Measurements from ENCODE around the gene FADS6.
"Not testable (repeated sequence)": the region's sequence is repeated elsewhere in the genome, so short reads cannot be mapped to it uniquely, and the experiment has no call there.

Gene FADS6

DNA sequence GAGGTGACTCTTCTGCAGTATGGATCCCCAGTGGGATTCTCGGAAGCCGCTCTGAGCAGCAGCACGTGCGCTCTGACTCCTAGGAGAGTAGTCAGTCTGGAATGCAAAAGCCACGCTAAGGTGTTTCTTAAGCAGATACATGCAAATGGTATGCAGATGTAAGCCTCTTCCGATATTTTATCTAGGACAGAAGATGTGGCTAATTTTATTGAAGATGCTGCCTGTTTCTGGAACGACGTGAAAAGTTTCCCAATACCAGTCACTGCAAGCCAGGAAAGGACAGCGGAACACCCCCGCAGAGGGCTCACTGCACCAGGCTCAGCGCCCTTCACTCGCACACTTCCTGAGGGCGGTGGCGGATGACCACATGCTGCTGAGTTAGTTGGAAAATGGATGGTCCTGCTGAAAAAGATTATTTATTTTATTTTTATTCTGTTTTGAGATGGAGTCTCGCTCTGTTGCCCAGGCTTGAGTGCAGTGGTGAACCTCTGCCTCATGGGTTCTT, 10.1 kb downstream of the FADS6 start:
- no peak for DNase-seq

DNA sequence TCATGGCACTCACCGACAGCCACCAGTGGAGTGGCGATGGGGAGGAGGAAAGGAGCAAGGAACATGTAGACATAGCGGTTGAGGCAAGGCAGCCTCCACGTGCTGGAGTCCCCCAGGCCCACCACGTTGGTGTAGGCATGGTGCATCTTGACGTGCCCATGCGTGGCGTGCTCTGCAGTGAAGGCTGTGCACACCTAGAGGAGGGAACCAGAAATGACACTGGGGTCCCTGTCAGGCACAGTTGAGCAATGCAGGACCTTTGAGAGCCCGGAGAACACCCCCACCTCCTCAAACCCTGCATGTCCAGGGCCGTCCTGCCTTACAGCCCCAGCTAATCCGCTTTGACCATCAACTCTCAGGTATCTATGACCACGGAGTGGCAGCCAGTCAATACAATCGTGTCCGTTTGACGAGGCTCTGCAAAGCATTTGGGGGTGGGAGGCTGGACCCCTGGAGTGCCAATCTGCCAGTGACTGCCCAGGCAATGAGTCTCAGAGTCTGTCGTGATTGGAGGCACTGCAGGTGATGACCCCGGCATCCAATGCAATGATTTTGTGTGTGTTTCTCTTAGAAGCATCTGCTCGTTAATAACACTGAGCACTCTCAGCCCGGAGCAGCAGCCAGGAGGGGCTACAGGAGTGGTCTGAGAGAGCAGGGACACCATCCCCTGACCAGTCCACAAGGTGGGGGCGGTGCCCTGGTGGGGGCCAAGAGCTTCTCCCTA, 10.8 kb downstream of the FADS6 start:
- no peak for DNase-seq

DNA sequence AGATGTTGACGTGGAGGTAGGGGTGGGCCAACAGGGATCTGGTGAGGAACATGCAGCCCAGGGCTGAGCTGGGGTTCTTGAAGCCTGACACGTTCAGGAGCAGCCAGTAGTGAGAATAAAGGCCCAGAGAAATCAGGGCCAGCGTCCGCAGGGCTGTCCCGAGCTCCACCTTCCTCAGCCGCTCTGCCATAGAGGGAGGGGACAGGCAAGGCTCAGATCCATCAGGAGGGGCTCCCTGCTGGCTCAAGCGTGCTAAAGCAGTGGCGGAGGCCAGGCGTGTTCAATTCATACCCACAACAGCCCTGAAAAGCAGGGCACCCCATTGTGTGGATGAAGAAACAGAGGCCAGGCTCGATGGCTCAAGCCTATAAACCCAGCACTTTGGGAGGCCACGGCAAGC, 12.4 kb downstream of the FADS6 start:
- DNase-seq: no peak

DNA sequence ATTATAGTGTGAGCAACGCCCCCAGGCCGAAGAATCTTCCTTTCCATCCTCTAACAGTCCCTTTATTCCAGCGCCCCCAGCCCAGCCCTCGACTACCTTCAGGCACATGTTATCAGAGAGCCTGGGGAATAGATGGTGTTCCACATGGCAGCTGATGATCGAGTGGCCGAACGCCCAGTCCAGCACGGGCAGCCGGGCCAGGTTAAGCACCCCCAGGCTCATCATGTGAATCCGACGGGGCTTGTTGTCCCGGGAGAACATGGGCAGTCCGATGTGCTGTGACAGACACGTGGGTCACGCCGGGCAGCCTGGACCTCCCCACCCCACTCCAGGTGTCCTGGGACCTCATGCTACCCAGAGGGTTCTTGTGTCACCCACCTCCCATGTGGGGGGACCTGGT, 14.1 kb downstream of the FADS6 start:
- DNase-seq: no peak

DNA sequence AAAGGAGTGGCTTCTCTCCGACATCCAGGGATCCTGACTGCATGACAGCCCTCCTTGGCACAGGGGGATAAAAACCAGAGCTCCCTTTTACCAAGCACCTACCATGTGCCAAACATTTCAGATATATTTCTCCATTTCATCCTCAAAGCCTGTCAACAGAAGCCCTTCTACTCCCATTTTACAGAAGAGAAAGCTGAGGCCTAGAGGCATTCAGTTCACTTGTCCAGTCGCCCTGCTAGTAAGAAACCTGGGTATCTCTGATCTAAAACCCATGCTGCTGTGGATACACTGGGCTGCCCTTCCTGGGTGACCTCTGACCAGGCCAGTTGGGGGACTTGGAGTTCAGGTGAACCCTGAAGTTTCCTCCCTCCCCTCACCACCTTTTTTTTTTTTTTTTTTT, 14.8 kb downstream of the FADS6 start:
- no peak for DNase-seq

DNA sequence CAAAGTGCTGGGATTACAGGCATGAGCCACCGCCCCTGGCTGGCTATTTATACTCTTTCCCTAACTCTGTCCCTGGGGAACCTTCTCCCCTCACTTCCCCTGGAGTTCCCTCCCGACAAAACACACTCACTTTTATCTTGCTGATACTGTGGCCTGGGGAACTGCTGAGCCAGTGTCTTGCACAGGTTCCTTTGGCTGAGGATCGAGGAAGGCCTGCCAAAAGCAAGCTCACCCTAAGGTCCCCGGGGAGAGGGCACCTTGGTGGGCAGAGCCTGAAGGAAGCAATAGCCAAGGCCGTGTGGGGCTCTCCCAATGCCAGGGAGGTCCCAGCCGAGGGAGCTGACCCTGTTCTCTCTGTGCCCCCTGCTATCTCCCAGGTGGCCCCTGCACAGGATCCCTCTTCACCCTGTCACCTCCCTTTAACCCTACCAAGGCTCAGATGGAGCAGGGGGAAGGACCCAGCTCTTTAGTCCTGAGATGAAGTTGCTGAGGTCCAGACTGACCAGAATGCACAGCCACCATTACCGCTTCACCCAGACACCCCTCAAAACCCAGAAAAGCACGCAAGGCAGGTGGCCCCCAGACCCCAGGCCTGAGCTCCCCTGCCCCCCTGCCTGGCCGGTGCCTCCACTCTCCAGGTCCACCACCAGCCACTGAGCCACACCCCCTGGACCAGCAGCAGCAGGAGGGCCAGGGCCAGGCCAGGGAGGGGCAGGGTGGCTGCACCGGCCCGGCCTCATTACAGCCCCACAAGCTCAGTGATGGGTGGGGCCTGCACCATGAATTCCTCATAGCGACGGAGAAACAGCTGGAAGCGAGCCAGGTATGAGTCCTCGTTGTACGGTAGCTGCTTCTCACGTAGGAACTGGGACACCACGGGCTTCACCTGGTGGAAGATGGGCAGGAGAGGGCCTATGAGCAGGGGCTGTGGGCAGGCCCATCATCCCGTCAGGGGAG, 15.6 kb downstream of the FADS6 start:
- no peak for DNase-seq

DNA sequence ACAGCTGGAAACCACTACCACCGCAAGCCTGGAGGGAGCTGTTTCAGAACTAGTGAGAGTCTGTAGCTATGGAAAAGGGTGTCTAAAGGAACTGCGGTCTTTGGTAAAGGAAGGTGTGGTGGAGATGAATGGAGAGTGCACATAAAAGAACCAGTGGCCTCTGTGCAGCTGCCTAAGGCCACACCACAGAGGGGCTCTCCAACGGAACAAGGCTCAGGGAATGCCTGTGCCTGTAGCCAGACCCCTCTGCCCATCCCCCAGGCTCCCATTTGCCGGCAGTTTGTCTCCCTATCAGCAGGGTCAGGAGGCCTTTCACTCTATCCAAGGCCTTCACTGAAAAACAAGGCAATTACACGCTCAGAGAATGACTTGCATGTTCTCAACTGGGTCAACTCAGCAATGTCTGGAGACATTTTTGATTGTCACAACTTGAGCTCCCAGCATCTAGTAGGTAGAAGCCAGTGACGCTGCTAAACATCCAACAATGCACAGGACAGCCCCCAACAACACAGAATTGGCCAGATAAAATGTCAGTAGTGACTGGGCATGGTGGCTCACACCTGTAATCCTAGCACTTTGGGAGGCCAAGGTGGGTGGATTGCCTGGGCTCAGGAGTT, 17.3 kb downstream of the FADS6 start:
- DNase-seq: no peak

DNA sequence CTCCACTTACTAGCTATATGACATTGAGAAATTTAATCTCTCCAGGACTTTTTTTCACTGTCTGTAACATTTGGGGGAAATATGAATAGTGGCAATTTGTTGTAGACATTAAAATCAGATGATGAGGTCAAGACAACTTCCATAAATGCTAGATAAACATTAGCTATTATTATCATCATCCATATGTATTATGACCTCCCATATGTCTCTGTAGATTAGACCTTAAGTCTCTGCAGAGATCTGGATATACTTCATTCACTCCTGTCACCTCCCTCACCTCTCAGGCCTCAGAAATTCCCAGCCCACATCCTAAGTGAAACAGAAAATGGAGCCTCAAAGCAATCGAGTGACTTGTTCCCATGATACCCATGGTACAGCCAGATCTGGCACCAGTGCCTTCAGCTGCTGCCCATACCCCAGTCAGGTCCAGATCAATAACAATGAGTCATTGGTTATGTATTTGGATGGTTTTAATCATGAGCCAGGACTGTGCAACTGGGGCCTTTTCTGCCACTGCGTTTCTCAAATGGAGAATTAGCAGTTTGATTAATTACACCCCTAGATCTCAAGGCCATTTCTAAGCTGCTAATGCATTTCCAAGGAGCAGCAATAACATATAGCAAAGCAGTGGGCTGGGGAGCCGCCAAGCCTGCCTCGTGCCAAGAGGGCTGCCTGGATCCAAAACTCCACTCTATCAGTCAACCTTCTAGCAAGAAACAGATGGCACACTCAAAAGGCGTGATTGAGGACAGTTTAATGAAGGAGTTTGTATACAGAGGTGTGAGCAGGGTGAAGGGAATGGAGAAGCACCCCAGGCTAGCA, 18.1 kb downstream of the FADS6 start:
- DNase-seq: no peak

DNA sequence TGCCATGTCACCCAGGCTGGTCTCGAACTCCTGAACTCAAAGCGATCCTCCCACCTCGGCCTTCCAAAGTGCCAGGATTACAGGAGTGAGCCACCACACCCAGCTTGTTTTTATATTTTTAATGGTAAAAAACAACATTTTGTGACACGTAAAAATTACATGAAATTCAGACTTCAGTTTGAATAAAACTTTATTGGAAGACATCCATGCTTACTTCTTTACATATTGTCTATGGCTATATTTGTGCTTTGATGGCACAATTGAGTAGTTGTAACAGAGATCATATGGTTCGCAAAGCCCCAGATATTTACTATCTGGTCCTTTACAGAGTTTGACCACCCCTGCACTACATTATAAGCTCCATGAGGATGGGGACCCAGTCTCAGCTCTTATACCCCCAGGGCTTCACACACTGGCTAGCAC, 18.8 kb downstream of the FADS6 start:
- DNase-seq: no peak

DNA sequence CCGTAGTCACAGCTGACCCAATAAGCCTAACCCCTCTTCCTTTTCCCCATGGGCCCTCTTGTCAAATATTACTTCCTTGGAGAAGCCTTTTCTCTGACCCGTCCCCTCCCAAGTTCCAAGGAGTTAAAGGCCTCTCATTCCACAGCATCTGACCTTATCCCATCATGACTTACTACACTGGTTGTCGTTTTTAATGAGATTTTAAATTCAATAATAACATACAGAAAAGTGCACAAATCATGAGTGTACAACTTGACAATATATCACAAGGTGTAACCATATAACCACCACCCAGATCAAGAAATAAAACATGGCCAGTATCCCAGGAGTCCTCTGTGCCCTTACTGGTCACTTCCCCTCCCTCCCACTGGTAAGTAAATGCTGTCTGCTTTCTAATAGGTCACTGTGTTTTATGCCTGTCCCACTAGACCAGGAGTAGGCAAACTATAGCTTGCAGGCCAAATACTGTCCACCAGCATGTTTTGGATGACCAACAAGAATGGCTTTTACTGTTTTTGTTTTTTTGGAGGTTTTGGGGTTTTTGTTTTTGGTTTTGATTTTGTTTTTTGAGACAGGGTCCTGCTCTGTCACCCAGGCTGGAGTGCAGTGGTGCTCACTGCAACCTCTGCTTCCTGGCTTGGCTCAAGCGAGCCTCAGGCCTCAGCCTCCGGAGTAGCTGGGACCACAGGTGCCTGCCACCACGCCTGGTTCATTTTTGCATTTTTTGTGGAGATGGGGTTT, 19.4 kb downstream of the FADS6 start:
- DNase-seq: no peak

DNA sequence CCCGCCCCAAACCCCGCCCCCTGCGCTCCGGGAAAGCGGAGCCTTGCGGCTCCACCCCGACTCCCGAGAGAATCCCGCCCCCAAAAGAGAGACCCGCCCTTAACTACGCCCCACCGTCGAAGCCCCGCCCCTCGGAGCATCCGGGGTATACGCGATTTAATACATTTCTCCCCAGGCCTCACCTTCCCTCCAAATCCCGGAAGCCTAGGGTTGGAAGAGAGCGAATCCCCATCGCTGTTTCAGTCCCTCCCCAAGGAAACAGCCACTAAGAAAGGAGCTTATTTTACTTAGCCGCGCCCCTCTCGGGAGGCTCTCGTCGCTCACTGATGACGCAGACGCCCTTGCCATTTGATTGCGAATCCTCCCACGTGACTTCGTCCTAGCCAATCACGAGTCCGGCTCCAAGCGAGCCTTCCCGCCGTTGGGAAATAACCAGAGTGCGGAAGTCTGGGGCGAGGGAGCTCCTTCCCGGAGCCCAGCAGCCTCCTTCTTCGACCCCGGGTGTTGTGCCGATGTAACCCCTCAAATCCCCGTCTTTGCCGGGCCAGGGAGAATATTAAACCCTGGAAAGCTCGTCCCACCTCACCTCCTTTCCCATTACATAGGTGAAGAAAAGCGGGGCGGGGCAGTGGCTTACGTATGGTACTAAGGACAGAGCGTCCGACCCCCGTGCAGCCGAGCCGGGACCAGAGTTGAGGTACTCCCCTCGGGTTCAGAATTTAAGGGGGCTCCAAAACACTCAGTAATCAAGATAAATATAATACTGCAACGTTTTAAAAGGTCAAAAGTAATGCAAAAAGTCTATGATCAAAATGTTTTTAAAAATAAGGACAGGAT, 20.2 kb downstream of the FADS6 start:
- peak; percentile 99 to 100 (median 100) for DNase-seq

DNA sequence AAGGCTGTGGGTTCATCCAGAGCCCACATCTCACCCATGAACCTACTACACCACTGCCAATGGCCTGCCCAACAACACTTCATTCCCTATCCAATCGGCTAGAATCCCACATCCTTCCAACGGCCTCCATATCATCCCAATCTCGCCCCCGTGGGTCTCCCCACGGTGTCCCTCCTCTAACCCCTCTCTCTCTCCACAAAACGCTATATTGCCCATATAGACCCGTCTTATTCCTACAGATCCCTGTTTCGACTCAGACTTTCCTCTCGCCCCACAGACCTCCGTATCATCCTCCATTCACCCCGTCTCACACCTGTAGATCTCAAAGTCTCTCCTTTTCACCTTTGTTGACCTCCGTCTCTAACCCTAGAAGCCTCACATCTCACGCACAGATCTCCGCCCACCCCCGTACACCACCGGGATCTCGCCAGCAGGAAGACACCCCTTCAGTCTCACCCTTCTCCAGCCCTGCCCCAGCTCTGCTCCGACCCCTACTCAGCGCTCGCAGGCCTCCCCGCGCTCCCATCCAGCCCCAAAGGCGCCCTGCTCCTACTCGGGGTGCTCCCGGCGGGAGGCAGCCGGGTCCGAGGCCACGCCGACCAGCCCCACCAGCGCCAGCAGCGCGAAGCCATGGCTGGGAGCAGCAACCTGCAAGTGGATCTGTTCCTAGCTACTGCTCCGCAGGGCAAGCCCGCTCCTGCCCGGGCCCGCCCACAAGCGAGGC, 21.0 kb downstream of the FADS6 start, which contains the start of gene FDXR:
Gene FDXR, minus strand, starts transcription at position 682 of the 724 bp plus-strand sequence. Its CDS starts 50 bp downstream, at position 632.
- DNase-seq: no peak

DNA sequence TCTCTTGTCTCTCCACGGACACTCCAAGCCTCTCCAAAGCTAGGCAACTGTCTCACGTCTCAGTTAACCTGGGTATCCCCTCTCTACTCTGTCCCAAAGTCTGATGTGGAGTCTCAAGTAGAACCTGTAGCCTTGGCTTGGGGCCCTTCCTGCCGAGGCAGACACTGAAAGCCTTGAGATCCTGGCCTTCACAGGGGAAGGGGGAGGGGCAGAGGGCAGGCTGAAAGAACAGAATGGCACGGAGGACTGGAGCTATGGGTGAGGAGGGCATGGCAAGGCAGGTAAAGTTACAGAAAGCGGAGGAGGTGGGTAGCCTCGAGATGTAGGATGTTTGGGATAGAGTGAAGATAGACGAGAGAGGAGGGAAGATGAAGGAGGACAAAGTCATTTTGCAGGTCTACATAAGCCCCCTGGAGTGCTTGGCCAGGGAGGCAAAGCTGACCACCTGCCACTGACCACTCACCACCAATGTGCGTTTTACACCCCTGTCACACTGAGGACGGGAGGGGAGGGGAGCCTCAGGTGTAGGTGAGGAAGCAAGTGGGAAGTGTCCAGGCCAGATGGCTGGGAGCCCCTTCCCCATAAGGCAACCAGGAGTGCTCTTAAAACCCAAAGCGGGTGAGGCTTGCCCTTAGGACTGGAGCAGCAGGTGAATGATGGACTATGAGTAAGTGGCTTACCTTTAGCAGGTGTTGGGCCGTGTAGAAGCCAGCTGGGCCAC, 21.9 kb downstream of the FADS6 start:
- DNase-seq: no peak

DNA sequence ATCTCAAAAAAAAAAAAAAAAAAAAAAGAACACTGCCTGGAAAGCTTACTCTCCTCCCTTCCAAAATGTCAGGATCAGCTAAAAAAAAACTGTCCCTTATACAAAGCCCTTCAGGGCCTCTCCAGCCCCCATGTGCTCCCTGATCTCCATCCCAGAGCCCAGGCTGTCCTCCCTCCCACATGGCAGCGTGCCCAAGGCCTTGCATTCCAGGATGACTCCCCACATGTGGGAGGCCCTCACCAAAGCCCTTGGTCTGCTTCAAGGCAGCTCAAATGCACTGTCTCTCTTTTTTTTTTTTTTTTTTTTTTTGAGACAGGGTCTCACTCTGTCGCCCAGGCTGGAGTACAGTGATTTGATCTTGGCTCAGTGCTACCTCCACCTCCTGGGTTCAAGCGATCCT, 22.9 kb downstream of the FADS6 start:
- no peak for DNase-seq

DNA sequence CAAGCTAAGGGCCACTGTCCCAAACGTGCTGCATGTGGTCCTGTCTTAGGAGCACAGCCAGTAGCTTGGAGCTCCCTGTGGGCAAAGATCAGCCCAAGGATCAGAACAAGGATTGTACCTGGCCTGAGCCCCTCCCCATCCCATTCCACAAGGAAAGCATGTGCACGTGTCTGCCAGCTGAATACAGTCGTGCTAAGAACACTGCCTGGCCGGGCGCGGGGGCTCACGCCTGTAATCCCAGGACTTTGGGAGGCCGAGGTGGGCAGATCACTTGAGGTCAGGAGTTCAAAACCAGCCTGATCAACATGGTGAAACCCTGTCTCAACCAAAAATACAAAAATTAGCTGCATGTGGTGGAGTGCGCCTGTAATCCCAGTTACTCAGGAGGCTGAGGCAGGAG, 23.4 kb downstream of the FADS6 start:
- DNase-seq: not testable (repeated sequence)

DNA sequence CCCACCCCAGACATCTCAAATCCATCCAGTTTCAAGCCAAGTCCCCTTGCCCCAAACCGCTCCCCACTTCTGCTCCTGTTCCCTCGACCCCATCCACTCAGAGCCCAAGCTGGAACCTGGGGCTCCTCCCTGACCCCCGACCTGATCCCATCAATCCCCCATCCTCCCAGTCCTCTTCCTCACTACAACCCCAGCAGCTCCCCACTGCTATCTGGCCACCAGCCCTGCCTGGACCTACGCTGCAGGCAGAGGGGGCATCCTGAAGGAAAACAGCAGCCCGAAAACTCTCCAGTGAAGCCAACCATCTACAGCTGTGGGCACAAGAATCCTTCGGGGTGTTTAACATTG, 24.6 kb downstream of the FADS6 start:
- no peak for DNase-seq

DNA sequence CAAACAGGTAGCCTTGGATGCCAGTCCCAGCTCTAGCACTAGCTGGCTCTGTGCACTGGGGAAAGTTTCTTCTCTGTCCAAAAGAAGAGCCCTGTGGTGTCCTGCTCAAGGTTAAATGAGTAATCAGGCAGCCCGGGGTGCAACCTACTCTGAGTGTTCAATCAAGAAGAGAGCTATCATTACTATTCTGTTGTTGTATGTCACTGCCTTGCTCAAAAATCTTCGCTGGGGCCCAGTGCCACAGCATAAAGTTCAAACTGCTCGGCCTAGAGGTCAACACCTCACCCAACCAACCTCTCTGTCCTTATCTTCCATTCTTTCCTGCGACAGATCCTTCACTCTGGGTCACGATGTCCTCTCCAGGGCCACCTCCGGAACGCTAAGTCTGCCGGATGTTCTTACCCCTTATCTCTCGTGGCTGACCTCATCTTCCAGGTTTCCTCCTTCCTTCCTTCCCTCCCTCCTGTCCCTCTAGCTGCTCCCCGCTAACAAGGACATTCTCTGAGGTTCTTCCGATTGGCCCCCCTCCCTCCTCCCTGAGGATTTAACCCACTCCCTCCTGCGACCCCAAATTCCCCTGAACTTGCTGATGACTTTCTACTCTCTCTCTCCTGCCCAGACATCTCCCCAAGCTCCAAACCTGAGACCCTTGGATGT, 25.1 kb downstream of the FADS6 start:
- DNase-seq: no peak

DNA sequence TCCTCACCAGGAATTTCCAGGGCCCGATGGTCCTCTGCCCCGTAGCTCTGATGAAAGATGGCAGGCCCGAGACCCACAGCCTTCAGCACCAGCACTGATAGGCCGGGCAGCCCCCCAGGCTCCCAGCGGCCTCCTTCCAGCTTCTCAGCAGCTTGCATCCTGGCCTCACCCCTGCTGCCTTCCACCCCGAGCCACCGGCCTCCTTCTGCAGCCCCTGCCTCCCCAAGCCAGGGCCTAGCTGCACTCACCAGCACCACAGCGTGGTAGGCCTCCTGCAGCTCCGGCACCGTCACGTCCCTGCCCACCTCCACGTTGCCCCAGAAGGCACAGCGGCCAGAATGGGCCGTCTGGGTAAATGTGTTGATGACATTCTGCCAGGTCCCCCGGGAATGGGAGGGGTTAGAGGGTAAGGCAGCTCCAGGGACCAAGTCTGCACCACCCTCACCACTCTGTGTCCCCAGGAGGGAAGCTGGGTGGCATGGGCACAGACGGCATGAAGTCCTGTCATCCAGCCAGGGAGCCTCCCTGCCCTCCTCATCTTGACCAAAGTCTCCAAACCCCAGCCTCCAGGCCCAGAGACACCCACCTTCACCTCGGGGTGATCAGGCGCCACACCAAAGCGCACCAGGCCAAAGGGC, 27.1 kb downstream of the FADS6 start:
- no peak for DNase-seq
